Calu3 (cell line): ENCODE results near the gene CBY1. TPM values are rescaled to one million over a fixed set of nuclear protein-coding genes. Genes with fewer than 3 reads are reported as not detected.

ENCODE experiments used
- BruUV-seq: library from RNA; stranded (reverse); fragments of 400-500 nt; replicated peaks from 2 replicates; lab custom pipeline; 2021; lab: Mats Ljungman, UMichigan
- CTCF ChIA-PET: fragments of 300-600 bp; sonication (Branson Sonifier 250); formaldehyde crosslinking; loops from one replicate; lab custom pipeline; 2022; ENCODE audit warnings: antibody characterized with exemption; lab: Charles Lee
- DNase-seq: peaks from one replicate; pipeline ENCODE4 v3.0.0; 2022
- H3K27ac Mint-ChIP-seq: one replicate; pipeline ENCODE4 v1.8.0; 2022; ENCODE audit warnings: mixed read lengths; ENCODE audit not compliant: unreplicated experiment
- H3K27me3 Mint-ChIP-seq: one replicate; pipeline ENCODE4 v1.8.0; 2022; ENCODE audit warnings: mixed read lengths; ENCODE audit not compliant: unreplicated experiment
- H3K36me3 Mint-ChIP-seq: one replicate; pipeline ENCODE4 v1.8.0; 2022; ENCODE audit warnings: mild to moderate bottlenecking, moderate library complexity, mixed read lengths; ENCODE audit not compliant: insufficient read depth, unreplicated experiment
- H3K4me1 Mint-ChIP-seq: one replicate; pipeline ENCODE4 v1.8.0; 2022; ENCODE audit warnings: mild to moderate bottlenecking, low read depth, mixed read lengths; ENCODE audit not compliant: unreplicated experiment
- H3K4me3 Mint-ChIP-seq: one replicate; pipeline ENCODE4 v1.8.0; 2022; ENCODE audit warnings: mild to moderate bottlenecking, low read depth, moderate library complexity, mixed read lengths; ENCODE audit not compliant: unreplicated experiment
- H3K9me3 Mint-ChIP-seq: one replicate; pipeline ENCODE4 v1.8.0; 2022; ENCODE audit warnings: low read depth, mixed read lengths; ENCODE audit not compliant: unreplicated experiment
- CTCF ChIP-seq: fragments of 200-600 bp; IDR thresholded peaks from one replicate; pipeline ENCODE4 v1.8.0; 2022; ENCODE audit warnings: antibody characterized with exemption; ENCODE audit not compliant: unreplicated experiment
- intact Hi-C: fragments of 100-400 bp; cut with micrococcal nuclease; formaldehyde crosslinking; loops from one replicate; pipeline ENCODE4 v1.10.0; 2022; ENCODE audit not compliant: unreplicated experiment
- total RNA-seq: library from RNA; stranded (reverse); gene quantifications from 2 replicates; pipeline ENCODE4 v1.2.3, GENCODE V29; 2022

The CBY1 gene
- total RNA-seq, 1 experiment from 2014 or later: 40.9 TPM

DNA sequence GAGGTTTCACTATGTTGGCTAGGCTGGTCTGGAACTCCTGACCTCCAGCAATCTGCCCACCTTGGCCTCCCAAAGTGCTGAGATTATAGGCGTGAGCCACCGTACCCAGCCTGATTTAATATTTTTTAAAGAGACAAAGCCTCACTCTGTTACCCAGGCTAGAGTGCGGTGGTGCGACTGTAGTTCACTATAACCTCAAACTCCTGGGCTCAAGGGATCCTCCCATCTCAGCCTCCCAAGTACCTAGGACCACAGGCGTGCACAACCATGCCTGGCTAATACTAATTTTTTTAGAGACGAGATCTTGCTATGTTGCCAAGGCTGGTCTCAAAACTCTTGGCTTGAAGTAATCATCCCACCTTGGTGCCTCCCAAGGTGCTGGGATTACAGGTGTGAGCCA, 62.8 kb downstream of the CBY1 start:
- Mint-ChIP-seq H3K4me1 (peaks cover 25% of the 10 kb centered on the region), H3K4me3 (no peak overlapping the region), H3K36me3 (peaks cover 55% of the 10 kb centered on the region), H3K27me3 (no peaks in the 10 kb centered on the region), H3K9me3 (no peaks in the 10 kb centered on the region), H3K27ac (no peak overlapping the region)
- intact Hi-C loops: no loop called here
- TF ChIP-seq CTCF: no peak
- BruUV-seq: no TSS peak
- no peak for DNase-seq
- CTCF ChIA-PET: interaction anchor here (0.6 to 1.6 kb wide), 2 partner anchors 12 to 113 kb away, joined by 3 to 7 read pairs; no protein-coding TSS in a partner anchor

DNA sequence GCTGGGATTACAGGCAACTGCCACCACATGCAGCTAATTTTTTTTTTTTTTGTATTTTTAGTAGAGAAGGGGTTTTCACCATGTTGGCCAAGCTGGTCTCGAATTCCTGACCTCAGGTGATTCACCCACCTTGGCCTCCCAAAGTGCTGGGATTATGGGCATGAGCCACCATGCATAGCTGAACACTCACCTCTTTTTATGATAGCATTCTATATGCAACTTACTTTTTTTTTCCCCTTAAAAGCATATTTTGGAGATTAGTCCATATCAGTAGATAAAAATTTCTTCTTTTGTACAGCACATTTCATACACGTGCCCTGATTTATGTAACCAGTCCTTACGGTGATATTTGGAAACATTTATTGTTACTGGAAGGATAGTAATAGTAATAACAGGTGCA, 63.9 kb downstream of the CBY1 start:
- Mint-ChIP-seq H3K36me3 (peaks cover 65% of the 10 kb centered on the region), H3K27ac (no peak overlapping the region), H3K27me3 (no peaks in the 10 kb centered on the region), H3K4me3 (no peak overlapping the region), H3K9me3 (no peaks in the 10 kb centered on the region), H3K4me1 (peaks cover 14% of the 10 kb centered on the region)
- intact Hi-C loops: no loop called here
- BruUV-seq: no TSS peak
- no peak for TF ChIP-seq CTCF
- CTCF ChIA-PET: interaction anchor here (0.7 kb wide), 1 partner anchor 231 kb away, joined by 3 read pairs; no protein-coding TSS in a partner anchor
- no peak for DNase-seq

DNA sequence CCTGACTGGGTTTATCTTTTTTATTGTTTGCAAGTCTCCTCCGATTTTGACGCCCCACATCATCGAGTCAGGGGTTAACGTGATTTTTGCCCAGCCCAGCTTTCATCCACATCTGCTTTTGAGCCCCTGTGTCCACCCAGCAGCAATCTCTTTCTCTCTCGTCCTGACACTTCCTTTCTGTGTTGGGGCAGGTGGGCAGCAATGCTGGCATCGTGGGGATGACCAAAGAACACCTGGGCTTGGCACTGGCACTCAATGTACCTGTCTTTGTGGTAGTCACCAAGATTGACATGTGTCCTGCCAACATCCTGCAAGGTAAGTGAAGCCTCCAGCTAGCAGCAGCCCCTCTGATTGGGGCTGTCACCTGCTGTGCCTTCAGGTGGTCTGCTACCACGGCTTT, 65.1 kb downstream of the CBY1 start:
- no peak overlapping the region for H3K27ac Mint-ChIP-seq
- BruUV-seq: no TSS peak
- H3K27me3 Mint-ChIP-seq: no peaks in the 10 kb centered on the region

More for the DNA sequence above, 65.1 kb downstream of the CBY1 start:
- CTCF ChIA-PET: no interaction called here
- Mint-ChIP-seq H3K9me3 (no peaks in the 10 kb centered on the region), H3K36me3 (peaks cover 61% of the 10 kb centered on the region), H3K4me1 (peaks cover 12% of the 10 kb centered on the region), H3K4me3 (no peak overlapping the region)
- DNase-seq: no peak
- intact Hi-C loops: no loop called here
- TF ChIP-seq CTCF: no peak

Other genes starting within 250 kb of the CBY1 start
- not detected in 2 replicates for gene KCNJ4, start 201.4 kb upstream of the CBY1 start, total RNA-seq
- 16.1 and 18.7 TPM in 2 replicates for gene KDELR3, start 188.5 kb upstream of the CBY1 start, total RNA-seq
- 342 and 344 TPM in 2 replicates for gene DDX17, start 150.3 kb upstream of the CBY1 start, total RNA-seq
- 4.1 and 4.4 TPM in 2 replicates for gene DMC1, start 86.5 kb upstream of the CBY1 start, total RNA-seq
- gene FAM227A, start 246 bp upstream of the CBY1 start, total RNA-seq: 9.6 and 10.8 TPM in 2 replicates
- gene TOMM22, start 25.3 kb downstream of the CBY1 start, total RNA-seq: 94.6 and 105 TPM in 2 replicates
- gene JOSD1, start 44.3 kb downstream of the CBY1 start, total RNA-seq: 58.5 and 70.0 TPM in 2 replicates
- gene GTPBP1, start 49.3 kb downstream of the CBY1 start, total RNA-seq: 79.1 and 91.4 TPM in 2 replicates
- 50.7 and 66.3 TPM in 2 replicates for gene SUN2, start 99.4 kb downstream of the CBY1 start, total RNA-seq
- 14.7 and 15.6 TPM in 2 replicates for gene DNAL4, start 137.5 kb downstream of the CBY1 start, total RNA-seq
- gene NPTXR, start 187.4 kb downstream of the CBY1 start, total RNA-seq: 6.1 and 6.6 TPM in 2 replicates
- 140 and 152 TPM in 2 replicates for gene CBX6, start 215.6 kb downstream of the CBY1 start, total RNA-seq